ENCODE results near the gene ZNF2.
A peak's percentile ranks its signal among the peaks of the same experiment; 100 is the strongest.
"Not testable (repeated sequence)": the region's sequence is repeated elsewhere in the genome, so short reads cannot be mapped to it uniquely, and the experiment has no call there.

Gene ZNF2

DNA sequence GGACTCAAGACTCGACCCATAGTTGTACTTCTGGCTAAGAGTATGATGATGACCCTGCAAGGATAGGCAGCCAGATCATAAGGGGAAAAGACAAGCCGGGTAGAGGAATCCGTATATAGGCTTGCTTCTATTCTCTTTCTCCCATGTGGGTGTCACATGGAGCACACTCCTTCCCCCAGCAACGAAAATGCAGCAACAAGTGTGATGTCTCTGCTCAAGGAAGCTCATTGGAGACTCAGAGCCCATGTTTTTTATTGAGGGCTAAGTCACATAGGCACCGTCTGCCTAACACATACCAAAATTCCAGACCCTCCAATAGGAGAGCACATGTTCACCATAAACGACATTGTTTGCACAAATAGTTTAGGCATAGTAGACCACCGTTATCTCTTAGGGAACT, 6.3 kb downstream of the ZNF2 start:
- TF ChIP-seq, protein P1, sequence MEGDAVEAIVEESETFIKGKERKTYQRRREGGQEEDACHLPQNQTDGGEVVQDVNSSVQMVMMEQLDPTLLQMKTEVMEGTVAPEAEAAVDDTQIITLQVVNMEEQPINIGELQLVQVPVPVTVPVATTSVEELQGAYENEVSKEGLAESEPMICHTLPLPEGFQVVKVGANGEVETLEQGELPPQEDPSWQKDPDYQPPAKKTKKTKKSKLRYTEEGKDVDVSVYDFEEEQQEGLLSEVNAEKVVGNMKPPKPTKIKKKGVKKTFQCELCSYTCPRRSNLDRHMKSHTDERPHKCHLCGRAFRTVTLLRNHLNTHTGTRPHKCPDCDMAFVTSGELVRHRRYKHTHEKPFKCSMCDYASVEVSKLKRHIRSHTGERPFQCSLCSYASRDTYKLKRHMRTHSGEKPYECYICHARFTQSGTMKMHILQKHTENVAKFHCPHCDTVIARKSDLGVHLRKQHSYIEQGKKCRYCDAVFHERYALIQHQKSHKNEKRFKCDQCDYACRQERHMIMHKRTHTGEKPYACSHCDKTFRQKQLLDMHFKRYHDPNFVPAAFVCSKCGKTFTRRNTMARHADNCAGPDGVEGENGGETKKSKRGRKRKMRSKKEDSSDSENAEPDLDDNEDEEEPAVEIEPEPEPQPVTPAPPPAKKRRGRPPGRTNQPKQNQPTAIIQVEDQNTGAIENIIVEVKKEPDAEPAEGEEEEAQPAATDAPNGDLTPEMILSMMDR (IDR thresholded peaks at IDR 0.05; ENCODE audit: borderline replicate concordance, insufficient read depth, low read depth, low read length), result no peak
- no peak overlapping the region for H3K4me3 ChIP-seq (ENCODE audit: low read depth, low read length)

DNA sequence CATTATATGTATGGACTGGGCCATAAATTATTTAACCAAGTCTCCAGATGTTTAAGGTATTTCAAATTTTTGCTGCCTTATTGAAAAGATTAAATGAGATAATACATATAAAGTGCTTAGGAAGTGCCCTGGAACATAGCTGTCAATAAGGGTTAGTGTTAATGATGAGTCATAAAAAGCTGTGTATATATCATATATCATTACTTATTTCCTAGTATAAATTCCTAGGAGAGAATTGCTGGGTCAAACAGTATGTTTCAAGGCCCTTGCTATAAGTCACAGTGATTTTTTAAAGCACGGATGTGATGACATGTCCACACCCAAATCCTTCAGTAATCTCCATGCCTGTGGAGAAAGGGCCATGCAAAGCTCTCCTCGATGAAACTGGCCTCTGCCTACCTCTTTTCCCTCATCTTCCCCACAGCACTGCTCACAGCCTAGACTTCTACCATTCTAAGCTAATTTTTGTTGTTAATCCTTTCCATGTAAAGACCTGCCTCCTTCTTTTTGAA, 8.5 kb downstream of the ZNF2 start:
- TF ChIP-seq, protein P1 (IDR thresholded peaks at IDR 0.05; ENCODE audit: borderline replicate concordance, insufficient read depth, low read depth, low read length), result no peak
- H3K4me3 ChIP-seq (ENCODE audit: low read depth, low read length), result no peak overlapping the region

DNA sequence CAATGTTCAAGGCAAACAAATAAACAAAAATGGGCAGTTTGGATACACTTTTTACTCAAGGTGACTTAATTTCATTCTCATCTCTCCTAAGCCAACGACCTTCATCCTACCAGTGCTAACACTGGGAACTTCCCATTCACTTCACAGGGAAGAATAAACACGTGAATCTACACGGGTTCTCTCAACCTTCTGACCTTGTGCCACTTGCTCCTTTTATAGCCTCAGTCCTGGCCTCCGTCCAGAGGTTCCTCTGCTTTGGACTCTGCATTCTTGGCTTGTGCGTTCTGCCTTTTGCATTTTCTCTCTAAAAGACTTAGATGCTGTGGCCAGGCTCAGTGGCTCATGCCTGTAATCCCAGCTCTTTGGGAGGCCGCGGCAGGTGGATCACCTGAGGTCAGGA, 13.8 kb downstream of the ZNF2 start:
- TF ChIP-seq, protein P1 (IDR thresholded peaks at IDR 0.05; ENCODE audit: borderline replicate concordance, insufficient read depth, low read depth, low read length), result no peak
- no peak overlapping the region for H3K4me3 ChIP-seq (ENCODE audit: low read depth, low read length)

DNA sequence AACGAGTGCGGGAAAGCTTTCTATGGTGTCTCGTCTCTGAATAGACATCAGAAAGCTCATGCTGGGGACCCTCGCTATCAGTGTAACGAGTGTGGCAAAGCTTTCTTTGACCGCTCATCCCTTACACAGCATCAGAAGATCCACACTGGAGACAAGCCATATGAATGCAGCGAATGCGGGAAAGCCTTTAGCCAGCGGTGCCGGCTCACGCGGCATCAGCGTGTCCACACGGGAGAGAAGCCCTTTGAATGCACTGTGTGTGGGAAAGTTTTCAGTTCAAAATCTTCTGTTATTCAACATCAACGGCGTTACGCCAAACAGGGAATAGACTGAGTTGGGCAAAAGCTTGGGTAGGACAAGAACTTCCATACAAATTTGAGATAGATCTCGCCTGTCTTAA, 16.2 kb downstream of the ZNF2 start:
- TF ChIP-seq, protein P1 (IDR thresholded peaks at IDR 0.05; ENCODE audit: borderline replicate concordance, insufficient read depth, low read depth, low read length), result no peak

DNA sequence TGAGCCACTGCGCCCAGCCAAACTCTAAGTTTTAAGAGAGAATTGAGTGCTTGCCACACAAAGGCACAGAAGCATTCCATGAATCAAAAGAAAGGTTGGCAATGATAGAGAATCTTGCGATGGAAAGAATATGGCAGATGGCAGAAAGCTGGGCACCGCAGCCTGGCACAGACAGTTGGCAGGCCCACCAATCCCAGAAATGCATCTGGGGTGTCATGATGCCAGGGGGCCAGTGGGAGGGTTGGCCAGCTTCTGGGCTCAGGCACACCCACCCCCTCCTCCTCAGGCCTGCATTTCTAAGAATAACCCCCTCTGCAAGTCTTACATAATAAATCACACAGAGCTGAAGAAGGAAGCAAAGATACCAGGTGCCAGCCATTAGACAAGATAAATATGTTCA, 19.6 kb downstream of the ZNF2 start:
- H3K4me3 ChIP-seq (ENCODE audit: low read depth, low read length), result no peak overlapping the region
- TF ChIP-seq, protein P1 (IDR thresholded peaks at IDR 0.05; ENCODE audit: borderline replicate concordance, insufficient read depth, low read depth, low read length), result no peak

More for the DNA sequence above, 16.2 kb downstream of the ZNF2 start:
- H3K4me3 ChIP-seq (ENCODE audit: low read depth, low read length), result no peak overlapping the region

DNA sequence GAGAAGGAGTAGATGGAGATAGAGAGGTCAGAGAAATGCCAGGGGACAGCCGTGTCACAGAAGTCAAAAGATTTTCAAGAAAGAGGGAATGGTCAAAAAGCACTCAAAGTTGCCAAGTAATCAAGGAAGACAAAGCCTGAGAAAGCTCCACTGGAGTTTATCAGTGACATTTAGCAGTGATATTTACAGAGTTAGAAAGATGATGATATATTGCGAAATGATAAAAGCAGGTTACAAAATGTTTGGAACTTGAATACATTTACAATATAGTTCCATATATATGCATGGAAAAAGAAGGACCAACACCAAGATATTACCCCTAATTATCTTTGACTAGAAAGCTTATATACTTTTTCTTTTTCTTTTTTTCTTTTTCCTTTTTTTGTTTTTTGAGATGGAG, 20.4 kb downstream of the ZNF2 start:
- H3K4me3 ChIP-seq (ENCODE audit: low read depth, low read length), result no peak overlapping the region
- TF ChIP-seq, protein P1 (IDR thresholded peaks at IDR 0.05; ENCODE audit: borderline replicate concordance, insufficient read depth, low read depth, low read length), result no peak

DNA sequence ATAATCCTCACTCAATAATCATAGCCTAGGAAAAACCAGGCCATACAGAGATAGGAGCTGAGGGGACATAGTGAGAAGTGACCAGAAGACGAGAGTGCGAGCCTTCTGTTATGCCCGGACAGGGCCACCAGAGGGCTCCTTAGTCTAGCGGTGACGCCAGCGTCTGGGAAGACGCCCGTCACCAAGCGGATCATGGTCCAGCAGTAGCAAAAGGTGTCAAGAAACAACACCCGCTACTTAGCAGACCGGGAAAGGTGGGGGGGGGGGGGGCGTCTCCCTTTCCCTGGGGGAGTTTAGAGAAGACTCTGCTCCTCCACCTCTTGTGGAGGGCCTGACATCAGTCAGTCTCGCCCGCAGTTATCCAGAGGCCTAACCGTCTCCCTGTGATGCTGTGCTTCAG, 27.3 kb downstream of the ZNF2 start:
- not testable (repeated sequence) for H3K4me3 ChIP-seq (ENCODE audit: low read depth, low read length)
- TF ChIP-seq, protein P1 (IDR thresholded peaks at IDR 0.05; ENCODE audit: borderline replicate concordance, insufficient read depth, low read depth, low read length), result peak; percentile 43

All from GM12875 (cell line).